Endothelial cell of umbilical vein (primary cell): Measurements from ENCODE around the gene SLIT2. TPM values are rescaled to one million over a fixed set of nuclear protein-coding genes. Genes with fewer than 3 reads are reported as not detected.

Experiments used
- BruUV-seq: library from RNA; stranded (reverse); fragments of 400-500 nt; replicated peaks from 2 replicates; lab custom pipeline; 2021; lab: Mats Ljungman, UMichigan
- CTCF ChIA-PET: fragments of 300-600, 350-600 bp; sonication (Branson Sonifier 250); formaldehyde crosslinking; loops from one replicate; lab custom pipeline; 2021; ENCODE audit warnings: antibody characterized with exemption, inconsistent platforms; lab: Charles Lee
- POLR2A ChIA-PET: fragments of 300-600, 350-600 bp; sonication (Branson Sonifier 250); formaldehyde crosslinking; loops from one replicate; lab custom pipeline; 2021; ENCODE audit warnings: antibody characterized with exemption, inconsistent platforms; lab: Charles Lee
- DNase-seq: peaks from one replicate; pipeline ENCODE4 v3.0.0-alpha.2; 2011; ENCODE audit warnings: low read depth, low spot score
- FAIRE-seq: peaks from 2 replicates; lab custom pipeline; 2011; peaks lifted over from hg19 to GRCh38; lab: Jason Lieb, UNC
- H2AFZ ChIP-seq: 2 replicates; pipeline ENCODE4 v1.6.0; 2012; ENCODE audit warnings: low read depth, low read length, control low read depth, inconsistent platforms
- H3K27ac ChIP-seq: 2 replicates; pipeline ENCODE4 v1.5.1; 2011; ENCODE audit warnings: low read depth, mild to moderate bottlenecking, control low read depth, low read length, moderate library complexity; ENCODE audit not compliant: insufficient read depth
- H3K27me3 ChIP-seq, 2 experiments: 2 replicates each; pipeline versions ENCODE4 v1.6.0 to v1.6.1; 2011; ENCODE audit warnings: low read length in 2 of 2, mixed read lengths in 1 of 2; ENCODE audit not compliant: control insufficient read depth in 2 of 2, insufficient read depth in 2 of 2
- H3K36me3 ChIP-seq, 2 experiments: 2 replicates in 1 of 2; 3 replicates in 1 of 2; pipeline ENCODE4 v1.5.1; 2011; ENCODE audit warnings: low read length in 2 of 2, mild to moderate bottlenecking in 1 of 2, moderate library complexity in 1 of 2; ENCODE audit not compliant: control insufficient read depth in 2 of 2, insufficient read depth in 2 of 2; ENCODE audit errors: extremely low read depth in 1 of 2
- H3K4me1 ChIP-seq: 3 replicates; pipeline ENCODE4 v1.5.1; 2011; ENCODE audit warnings: mild to moderate bottlenecking, low read length; ENCODE audit not compliant: control insufficient read depth, insufficient read depth; ENCODE audit errors: extremely low read depth
- H3K4me2 ChIP-seq: 2 replicates; pipeline ENCODE4 v1.6.1; 2011; ENCODE audit warnings: low read length, control low read depth, mixed read lengths; ENCODE audit not compliant: insufficient read depth
- H3K4me3 ChIP-seq, 3 experiments: fragments of 200-600 bp in 1 of 3; sonication (generic), shearing (Covaris generic) in 1 of 3; replicated peaks in 1 of 3; 2 replicates each; pipeline ENCODE4 v1.5.1; 2011 to 2016; ENCODE audit warnings: control low read depth in 3 of 3, low read length in 3 of 3, mild to moderate bottlenecking in 2 of 3, inconsistent platforms in 1 of 3, low read depth in 1 of 3, moderate library complexity in 1 of 3; ENCODE audit not compliant: insufficient read depth in 1 of 3
- H3K79me2 ChIP-seq: 2 replicates; pipeline ENCODE4 v1.6.0; 2012; ENCODE audit warnings: low read length, inconsistent platforms; ENCODE audit not compliant: control insufficient read depth, insufficient read depth
- H3K9ac ChIP-seq: replicated peaks from 2 replicates; pipeline ENCODE3; 2011; ENCODE audit warnings: low read length, control low read depth; ENCODE audit not compliant: insufficient read depth; ENCODE audit errors: extremely low read depth
- H3K9me1 ChIP-seq: replicated peaks from 3 replicates; pipeline ENCODE4 v1.6.0; 2011; ENCODE audit warnings: mild to moderate bottlenecking, low read length; ENCODE audit not compliant: control insufficient read depth, insufficient read depth; ENCODE audit errors: extremely low read depth
- H3K9me3 ChIP-seq: replicated peaks from 2 replicates; pipeline ENCODE4 v1.5.1; 2012; ENCODE audit warnings: low read length, inconsistent platforms; ENCODE audit not compliant: control insufficient read depth, insufficient read depth
- H4K20me1 ChIP-seq: replicated peaks from 2 replicates; pipeline ENCODE3; 2011; ENCODE audit warnings: mild to moderate bottlenecking, low read length; ENCODE audit not compliant: control insufficient read depth, insufficient read depth; ENCODE audit errors: extremely low read depth
- EZH2 ChIP-seq: IDR thresholded peaks from 2 replicates; pipeline ENCODE4 v1.6.1; 2012; ENCODE audit warnings: borderline replicate concordance, low read depth, mild to moderate bottlenecking, moderate library complexity, low read length, inconsistent platforms; ENCODE audit not compliant: severe bottlenecking
- GATA2 ChIP-seq: IDR thresholded peaks from 2 replicates; pipeline ENCODE4 v1.7.0; 2011; ENCODE audit warnings: low read depth, mild to moderate bottlenecking, moderate library complexity, mixed read lengths, low read length; ENCODE audit not compliant: insufficient read length, insufficient read depth
- POLR2A ChIP-seq: IDR thresholded peaks from 2 replicates; pipeline ENCODE4 v1.6.1; 2012; ENCODE audit warnings: low read depth, mild to moderate bottlenecking, control low read depth, low read length
- dilution Hi-C: fragments of 300-500 bp; cut with MboI; formaldehyde crosslinking; loops from one replicate; pipeline ENCODE4 v1.15.0; 2019; ENCODE audit warnings: low sequenced_read_pairs; ENCODE audit not compliant: extremely low pct_ligation_motif_present
- intact Hi-C: fragments of 100-400 bp; cut with micrococcal nuclease; formaldehyde crosslinking; loops from one replicate; pipeline ENCODE4 v1.10.0; 2022
- polyA plus RNA-seq, 4 experiments: library from polyadenylated mRNA; depleted of rRNA in 3 of 4; stranded (reverse) in 3 of 4; unstranded in 1 of 4; fragments of >200 nt; gene quantifications; 2 replicates each; pipeline versions ENCODE4 v1.2.1 to v1.2.3, GENCODE V29; 2011 to 2012; ENCODE audit warnings: missing spikeins in 1 of 4
- total RNA-seq: library from RNA; stranded (reverse); gene quantifications from 2 replicates; pipeline ENCODE4 v1.2.3, GENCODE V29; 2021

SLIT2 gene
- total and polyA plus RNA-seq, 2 donors (not counting 3 experiments of a cell fraction or from before 2014, with no cell fraction given), result 9.3 to 22.2 TPM

DNA sequence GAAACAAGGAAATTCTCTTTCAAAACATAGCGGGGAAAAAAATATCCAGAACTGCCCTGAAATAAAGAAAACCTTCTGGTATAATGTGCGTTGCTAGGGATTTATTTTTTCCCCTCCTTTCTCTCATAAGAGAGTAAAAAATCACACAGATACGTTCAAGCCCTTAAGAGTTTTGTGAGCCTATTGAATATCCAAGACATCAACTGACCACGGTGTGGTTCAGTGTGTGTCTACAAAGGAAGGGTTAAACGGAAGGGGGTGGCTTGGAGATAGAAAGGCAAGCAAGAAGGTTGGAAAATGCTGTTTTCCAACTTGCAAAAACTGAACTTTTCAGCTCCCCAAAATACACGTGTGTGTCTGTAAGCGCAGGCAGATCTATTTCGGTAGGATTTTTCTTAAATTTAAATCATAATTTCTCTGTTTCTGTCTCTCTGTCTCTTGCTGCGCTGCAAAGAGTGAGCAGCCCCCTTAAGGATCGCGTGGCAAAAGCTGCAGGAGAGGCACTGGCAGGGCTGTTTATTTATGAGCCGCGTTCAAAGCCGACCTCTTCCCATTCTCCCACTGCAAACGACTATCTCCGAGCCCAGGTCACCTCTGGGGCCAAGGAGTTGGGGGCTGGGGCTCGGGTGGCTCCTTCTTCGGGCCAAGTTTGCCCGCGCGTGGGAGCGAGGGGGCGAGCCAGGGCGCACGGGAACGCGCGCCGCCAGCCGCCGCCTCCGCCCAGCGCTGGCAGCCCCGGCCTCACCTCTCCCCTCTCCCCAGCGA is 492 bp upstream of the SLIT2 start:
- Histone ChIP-seq H3K4me3 (peak overlapping the region; percentile 52 to 80 (median 69)), H2AFZ (peak overlapping the region; percentile 93), H3K27me3 (no peaks in the 10 kb centered on the region), H3K36me3 (no peaks in the 10 kb centered on the region), H3K4me2 (peak overlapping the region; percentile 63), H3K4me1 (peaks cover 32% of the 10 kb centered on the region), H3K79me2 (peaks cover 29% of the 10 kb centered on the region), H4K20me1 (no peaks in the 10 kb centered on the region), H3K27ac (no peak overlapping the region), H3K9me1 (no peaks in the 10 kb centered on the region), H3K9me3 (no peaks in the 10 kb centered on the region), H3K9ac (peak overlapping the region; percentile 58)
- FAIRE-seq (peak; percentile 40), DNase-seq (no peak)
- intact Hi-C loops (loop anchor here (1.0 to 5.0 kb wide), 5 partner anchors 171 to 474 kb away; no protein-coding TSS in a partner anchor), dilution Hi-C loops (no loop called here)
- BruUV-seq, result TSS peak; percentile 34
- ChIA-PET CTCF (interaction anchor here (1.4 to 3.8 kb wide), 2 partner anchors 8 to 433 kb away, joined by 4 to 19 read pairs; no protein-coding TSS in a partner anchor), POLR2A (interaction anchor here (0.8 to 1.1 kb wide), 2 partner anchors 9 to 15 kb away, joined by 4 to 6 read pairs; no protein-coding TSS in a partner anchor)
- no peak for TF ChIP-seq GATA2
- TF ChIP-seq EZH2, result no peak
- no peak for TF ChIP-seq POLR2A

DNA sequence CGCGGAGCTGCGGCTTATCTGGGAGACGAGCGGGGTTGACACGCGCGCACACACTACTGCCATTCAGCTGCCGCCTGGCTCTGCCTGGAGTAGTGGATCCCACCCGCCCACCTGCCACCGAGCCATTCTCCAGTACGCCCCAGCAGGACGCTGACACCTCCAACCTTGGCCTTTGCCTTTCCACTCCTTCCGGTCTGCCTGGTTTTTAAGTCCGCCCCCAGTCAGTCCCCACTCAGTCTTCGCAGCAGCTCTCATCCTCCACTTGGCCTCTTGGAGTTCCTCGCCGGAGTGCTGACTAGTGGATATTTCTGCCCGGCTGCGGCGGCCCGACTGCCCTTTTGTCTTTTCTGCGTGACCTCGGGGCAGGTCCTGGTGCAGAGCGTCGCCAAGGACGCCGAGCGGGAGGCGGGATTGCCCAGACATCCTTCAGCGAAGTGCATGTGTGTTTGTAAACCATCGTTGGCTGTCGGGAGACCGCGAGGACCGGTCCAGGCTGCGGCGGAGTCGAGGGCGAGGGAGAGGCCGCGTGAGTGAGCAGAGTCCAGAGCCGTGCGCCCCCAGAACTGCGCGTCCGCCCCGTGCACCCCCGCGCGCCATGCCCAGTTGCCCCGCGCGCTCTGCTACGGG is 1.1 kb downstream of the SLIT2 start:
- Histone ChIP-seq H3K9me1 (no peaks in the 10 kb centered on the region), H4K20me1 (no peaks in the 10 kb centered on the region), H3K4me2 (peak overlapping the region; percentile 73), H3K79me2 (peaks cover 29% of the 10 kb centered on the region), H3K4me3 (peak overlapping the region; percentile 69 to 80 (median 79)), H3K27ac (no peak overlapping the region), H3K27me3 (no peaks in the 10 kb centered on the region), H3K36me3 (no peaks in the 10 kb centered on the region), H3K4me1 (peaks cover 36% of the 10 kb centered on the region), H3K9me3 (no peaks in the 10 kb centered on the region), H2AFZ (peak overlapping the region; percentile 97), H3K9ac (peak overlapping the region; percentile 76)
- dilution Hi-C loops (no loop called here), intact Hi-C loops (loop anchor here (2.0 to 5.0 kb wide), 4 partner anchors 170 to 514 kb away; no protein-coding TSS in a partner anchor)
- BruUV-seq, result TSS peak; percentile 24
- DNase-seq (peak; percentile 45), FAIRE-seq (no peak)
- ChIA-PET POLR2A (interaction anchor here (1.2 kb wide), 2 partner anchors 22 to 477 kb away, joined by 3 to 5 read pairs; no protein-coding TSS in a partner anchor), CTCF (interaction anchor here (1.3 to 3.8 kb wide), 3 partner anchors 36 to 743 kb away, joined by 3 to 19 read pairs (median 3); no protein-coding TSS in a partner anchor)
- TF ChIP-seq POLR2A, result no peak
